Mucosa of descending colon (tissue), 3 donors: ENCODE data around the gene NPHP1. TPM values are rescaled to one million over a fixed set of nuclear protein-coding genes. Genes with fewer than 3 reads are reported as not detected.

Source experiments
- ATAC-seq: fragments of 200-7000 bp; cut with Tn5 transposase; one replicate; pipeline ENCODE4 v1.9.1; 2020; ENCODE audit warnings: mild to moderate bottlenecking, moderate library complexity
- DNase-seq, 3 donors: peaks; one replicate each; pipeline ENCODE4 v3.0.0-alpha.2; 2020
- H3K36me3 ChIP-seq: fragments of 200-600 bp; one replicate; pipeline ENCODE4 v1.8.0; 2021; ENCODE audit warnings: low read depth, mild to moderate bottlenecking
- H3K4me1 ChIP-seq: fragments of 200-600 bp; one replicate; pipeline ENCODE4 v1.8.0; 2021; ENCODE audit warnings: low read depth, mild to moderate bottlenecking
- H3K4me3 ChIP-seq: fragments of 200-600 bp; one replicate; pipeline ENCODE4 v1.8.0; 2021; ENCODE audit warnings: mild to moderate bottlenecking
- H3K9me3 ChIP-seq: fragments of 200-600 bp; one replicate; pipeline ENCODE4 v1.8.0; 2021; ENCODE audit warnings: mild to moderate bottlenecking
- intact Hi-C, 2 donors: fragments of 100-400 bp; cut with DNase I in 1 of 2; cut with micrococcal nuclease in 1 of 2; formaldehyde crosslinking; loops; one replicate each; pipeline versions ENCODE4 v1.11.0 to v1.11.1; 2022; cut with DNase I, micrococcal nuclease
- total RNA-seq, 3 donors: library from RNA; stranded (reverse); fragmentation: NEBNext Ultra II Directional in 2 of 3; extraction: Animal tissue kit (Norgen Biotek cat#: 25700) in 2 of 3; gene quantifications; one replicate each; pipeline versions ENCODE4 v1.2.1 to v1.2.4, GENCODE V29; 2021 to 2023
- TF ChIP-seq, protein P1 (sequence below): fragments of 200-600 bp; IDR thresholded peaks from one replicate; pipeline ENCODE4 v1.8.0; 2022; ENCODE audit warnings: antibody characterized with exemption, mild to moderate bottlenecking
- donor health status: DM: no; HTN: no; CAD: no; lungs with moderate emphysema.
- donor health status: DM: no; HTN: no; CAD: no.
- donor health status: DM: no; HTN: yes; CAD: no.

NPHP1 gene
- total RNA-seq, 3 donors from 2014 or later: 1.1 to 6.4 (median 1.5) TPM

DNA sequence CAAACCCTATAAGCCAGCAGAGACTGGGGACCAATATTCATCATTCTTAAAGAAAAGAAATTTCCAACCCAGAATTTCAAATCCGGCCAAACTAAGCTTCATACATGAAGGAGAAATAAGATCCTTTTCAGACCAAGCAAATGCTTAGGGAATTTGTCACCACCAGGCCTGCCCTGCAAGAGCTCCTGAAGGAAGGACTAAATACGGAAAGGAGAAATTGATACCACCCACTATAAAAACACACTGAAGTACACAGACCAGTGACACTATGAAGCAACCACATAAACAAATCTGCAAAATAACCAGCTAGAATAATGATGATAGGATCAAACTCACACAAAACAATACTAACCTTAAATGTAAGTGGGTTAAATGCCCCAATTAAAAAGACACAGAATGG lies 22.4 kb downstream of the NPHP1 start:
- no peak overlapping the region for H3K4me3 ChIP-seq
- TF ChIP-seq, protein P1, sequence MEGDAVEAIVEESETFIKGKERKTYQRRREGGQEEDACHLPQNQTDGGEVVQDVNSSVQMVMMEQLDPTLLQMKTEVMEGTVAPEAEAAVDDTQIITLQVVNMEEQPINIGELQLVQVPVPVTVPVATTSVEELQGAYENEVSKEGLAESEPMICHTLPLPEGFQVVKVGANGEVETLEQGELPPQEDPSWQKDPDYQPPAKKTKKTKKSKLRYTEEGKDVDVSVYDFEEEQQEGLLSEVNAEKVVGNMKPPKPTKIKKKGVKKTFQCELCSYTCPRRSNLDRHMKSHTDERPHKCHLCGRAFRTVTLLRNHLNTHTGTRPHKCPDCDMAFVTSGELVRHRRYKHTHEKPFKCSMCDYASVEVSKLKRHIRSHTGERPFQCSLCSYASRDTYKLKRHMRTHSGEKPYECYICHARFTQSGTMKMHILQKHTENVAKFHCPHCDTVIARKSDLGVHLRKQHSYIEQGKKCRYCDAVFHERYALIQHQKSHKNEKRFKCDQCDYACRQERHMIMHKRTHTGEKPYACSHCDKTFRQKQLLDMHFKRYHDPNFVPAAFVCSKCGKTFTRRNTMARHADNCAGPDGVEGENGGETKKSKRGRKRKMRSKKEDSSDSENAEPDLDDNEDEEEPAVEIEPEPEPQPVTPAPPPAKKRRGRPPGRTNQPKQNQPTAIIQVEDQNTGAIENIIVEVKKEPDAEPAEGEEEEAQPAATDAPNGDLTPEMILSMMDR: no peak
- ATAC-seq (no peak), DNase-seq (no peak)
- H3K4me1 ChIP-seq: no peaks in the 10 kb centered on the region
- no peaks in the 10 kb centered on the region for H3K36me3 ChIP-seq
- intact Hi-C loops: no loop called here
- peaks cover 8% of the 10 kb centered on the region for H3K9me3 ChIP-seq

- Histone ChIP-seq H3K4me3 (no peak overlapping the region), H3K4me1 (no peaks in the 10 kb centered on the region), H3K9me3 (peaks cover 8% of the 10 kb centered on the region), H3K36me3 (no peaks in the 10 kb centered on the region)
- ATAC-seq: no peak
- TF ChIP-seq, protein P1: no peak
- DNase-seq: no peak
- intact Hi-C loops: no loop called here
Observed at GRCh38 chr2:110180036-110180435, 24.8 kb downstream of the NPHP1 start.

GRCh38 chr2:110173523-110173922 lies 31.3 kb downstream of the NPHP1 start:
- no peak overlapping the region for H3K4me3 ChIP-seq
- DNase-seq (no peak), ATAC-seq (peak; percentile 90)
- H3K4me1 ChIP-seq: no peaks in the 10 kb centered on the region
- H3K36me3 ChIP-seq: no peaks in the 10 kb centered on the region
- TF ChIP-seq, protein P1: no peak
- H3K9me3 ChIP-seq: no peaks in the 10 kb centered on the region
- intact Hi-C loops: no loop called here

GRCh38 chr2:110172506-110172905 lies 32.3 kb downstream of the NPHP1 start:
- H3K9me3 ChIP-seq: no peaks in the 10 kb centered on the region
- H3K4me3 ChIP-seq: no peak overlapping the region
- TF ChIP-seq, protein P1: no peak
- H3K4me1 ChIP-seq: no peaks in the 10 kb centered on the region
- intact Hi-C loops: no loop called here
- no peaks in the 10 kb centered on the region for H3K36me3 ChIP-seq
- DNase-seq (no peak), ATAC-seq (no peak)

DNA sequence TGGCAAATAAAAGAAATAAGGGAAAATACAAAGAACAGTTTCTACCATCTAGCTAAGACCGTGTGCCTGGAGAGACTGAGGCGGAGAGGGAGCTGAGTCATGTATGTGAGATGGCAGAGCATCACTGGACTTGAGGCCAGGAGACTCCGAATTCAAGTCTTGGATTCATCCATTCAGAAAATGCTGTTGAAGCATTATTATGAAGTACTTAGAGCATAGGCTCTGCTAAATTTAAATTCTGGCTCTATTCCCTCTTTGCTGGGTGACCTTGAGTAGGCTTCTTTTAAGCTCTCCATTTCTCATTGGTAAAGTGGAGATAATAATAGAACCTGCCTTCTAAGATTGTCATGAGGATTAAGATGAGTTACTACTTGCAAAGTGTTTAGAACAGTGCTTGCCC lies 34.7 kb downstream of the NPHP1 start:
- no peaks in the 10 kb centered on the region for H3K9me3 ChIP-seq
- H3K4me1 ChIP-seq: no peaks in the 10 kb centered on the region
- ATAC-seq: no peak
- TF ChIP-seq, protein P1: no peak
- no peak for DNase-seq
- no peak overlapping the region for H3K4me3 ChIP-seq
- H3K36me3 ChIP-seq: no peaks in the 10 kb centered on the region
- intact Hi-C loops: no loop called here

- intact Hi-C loops: no loop called here
- Histone ChIP-seq H3K9me3 (no peaks in the 10 kb centered on the region), H3K4me3 (no peak overlapping the region), H3K4me1 (no peaks in the 10 kb centered on the region), H3K36me3 (no peaks in the 10 kb centered on the region)
- ATAC-seq (no peak), DNase-seq (no peak)
- TF ChIP-seq, protein P1: no peak
Observed at GRCh38 chr2:110167326-110168000, 37.4 kb downstream of the NPHP1 start.
